K562 (cell line): ENCODE results near the gene BMI1. TPM values are rescaled to one million over a fixed set of nuclear protein-coding genes. Genes with fewer than 3 reads are reported as not detected.

ENCODE experiments used
- ATAC-seq: fragments of 200-7000 bp; cut with Tn5 transposase; 3 replicates; pipeline ENCODE4 v1.9.1; 2020; ENCODE audit warnings: moderate library complexity
- BruUV-seq: library from RNA; stranded (reverse); fragments of 400-500 nt; replicated peaks from 2 replicates; lab custom pipeline; 2021; lab: Mats Ljungman, UMichigan
- CTCF ChIA-PET: fragments of 300-600 bp; formaldehyde crosslinking; extraction: SDS; loops from one replicate; lab custom pipeline; 2021; ENCODE audit warnings: low intra/inter-chr PET ratio; lab: Yijun Ruan, JAX
- POLR2A ChIA-PET: fragments of 300-600, 350-650 bp; sonication (Branson Sonifier 250); formaldehyde crosslinking; extraction: SDS; loops from one replicate; lab custom pipeline; 2021; ENCODE audit warnings: antibody characterized with exemption, inconsistent platforms; lab: Yijun Ruan, JAX
- DNase-seq, 4 experiments: peaks; one replicate each; pipeline versions ENCODE4 v3.0.0 to v3.0.0-alpha.2; 2011 to 2018; ENCODE audit warnings: low spot score in 3 of 4, mixed read lengths in 3 of 4; ENCODE audit errors: extremely low read depth in 1 of 4
- FAIRE-seq: peaks from 2 replicates; lab custom pipeline; 2011; peaks lifted over from hg19 to GRCh38; lab: Jason Lieb, UNC
- H2AFZ ChIP-seq: 2 replicates; pipeline ENCODE4 v1.6.0; 2011; ENCODE audit warnings: low read depth, low read length, control low read depth, inconsistent platforms
- H3K27ac ChIP-seq: fragments of 200-600 bp; 3 replicates; pipeline ENCODE4 v1.8.0; 2011; ENCODE audit warnings: low read depth, mild to moderate bottlenecking, control low read depth, inconsistent platforms, low read length, moderate library complexity, mixed read lengths; ENCODE audit errors: extremely low read depth
- H3K27me3 ChIP-seq, 2 experiments: fragments of 300-600 bp in 1 of 2; 2 replicates in 1 of 2; 3 replicates in 1 of 2; pipeline versions ENCODE4 v1.6.0 to v1.8.0; 2011; ENCODE audit warnings: inconsistent platforms in 2 of 2, low read length in 2 of 2, mild to moderate bottlenecking in 1 of 2, mixed read lengths in 1 of 2, moderate library complexity in 1 of 2; ENCODE audit not compliant: control insufficient read depth in 2 of 2, insufficient read depth in 2 of 2
- H3K36me3 ChIP-seq: fragments of 300-600 bp; 3 replicates; pipeline ENCODE4 v1.8.0; 2011; ENCODE audit warnings: mild to moderate bottlenecking, low read length, inconsistent platforms; ENCODE audit not compliant: control insufficient read depth, insufficient read depth
- H3K4me1 ChIP-seq, 2 experiments: fragments of 200-600 bp in 1 of 2; replicated peaks in 1 of 2; 2 replicates in 1 of 2; 3 replicates in 1 of 2; pipeline versions ENCODE4 v1.5.1 to v1.8.0; 2011; ENCODE audit warnings: inconsistent platforms in 2 of 2, low read length in 2 of 2, mild to moderate bottlenecking in 1 of 2, mixed read lengths in 1 of 2, moderate library complexity in 1 of 2; ENCODE audit not compliant: control insufficient read depth in 2 of 2, insufficient read depth in 2 of 2
- H3K4me2 ChIP-seq: 2 replicates; pipeline ENCODE4 v1.6.1; 2011; ENCODE audit warnings: low read length, control low read depth, inconsistent platforms, mixed read lengths; ENCODE audit not compliant: insufficient read depth
- H3K4me3 ChIP-seq: fragments of 200-600 bp; sonication (generic), shearing (Covaris generic); 2 replicates; pipeline ENCODE4 v1.5.1; 2016; ENCODE audit warnings: control low read depth, inconsistent platforms
- H3K79me2 ChIP-seq: fragments of 200-600 bp; 3 replicates; pipeline ENCODE4 v1.8.0; 2011; ENCODE audit warnings: low read length, inconsistent platforms; ENCODE audit not compliant: control insufficient read depth, insufficient read depth
- H3K9ac ChIP-seq, 2 experiments: 2 replicates each; pipeline versions ENCODE4 v1.6.0 to v1.6.1; 2011; ENCODE audit warnings: low read depth in 2 of 2, low read length in 2 of 2, control low read depth in 1 of 2, inconsistent platforms in 1 of 2, mild to moderate bottlenecking in 1 of 2, mixed read lengths in 1 of 2; ENCODE audit not compliant: insufficient read depth in 1 of 2
- H3K9me1 ChIP-seq: one replicate; pipeline ENCODE4 v1.6.0; 2011; ENCODE audit warnings: inconsistent platforms, mild to moderate bottlenecking, low read length, moderate library complexity; ENCODE audit not compliant: control insufficient read depth, insufficient read depth
- H3K9me3 ChIP-seq: replicated peaks from 2 replicates; pipeline ENCODE4 v1.5.1; 2011; ENCODE audit warnings: low read depth, low read length, inconsistent platforms; ENCODE audit not compliant: control insufficient read depth, insufficient read depth
- H4K20me1 ChIP-seq: replicated peaks from 2 replicates; pipeline ENCODE4 v1.6.1; 2011; ENCODE audit warnings: low read length, inconsistent platforms, mixed read lengths; ENCODE audit not compliant: control insufficient read depth, insufficient read depth
- CEBPB ChIP-seq: fragments of 450-650 bp; IDR thresholded peaks from 2 replicates; pipeline ENCODE4 v1.6.1; 2016; ENCODE audit warnings: missing genetic modification characterization, missing compliant biosample characterization
- CEBPG ChIP-seq, 3 experiments: fragments of 200-800 bp in 1 of 3; sonication (Bioruptor generic) in 1 of 3; sonication (generic) in 1 of 3; formaldehyde crosslinking in 1 of 3; IDR thresholded peaks in 2 of 3; conservative IDR thresholded peaks in 1 of 3; 2 replicates each; pipeline versions ENCODE4 v1.6.1 to v1.8.0; 2016 to 2022; ENCODE audit warnings: missing compliant biosample characterization in 2 of 3, missing genetic modification characterization in 2 of 3, mild to moderate bottlenecking in 1 of 3, missing genetic modification reagents in 1 of 3
- HMGN3 ChIP-seq: IDR thresholded peaks from 2 replicates; pipeline ENCODE4 v1.6.1; 2011; ENCODE audit warnings: borderline replicate concordance, low read depth, mild to moderate bottlenecking, mixed read lengths, low read length; ENCODE audit not compliant: insufficient read length; ENCODE audit errors: extremely low read depth
- MECOM ChIP-seq: fragments of 250-450 bp; sonication (Bioruptor Pico); IDR thresholded peaks from 2 replicates; pipeline ENCODE4 v1.8.0; 2022; ENCODE audit warnings: inconsistent platforms
- NCOA1 ChIP-seq: fragments of 450-650 bp; IDR thresholded peaks from 2 replicates; pipeline ENCODE4 v1.6.1; 2016; ENCODE audit warnings: low read depth
- SIN3A ChIP-seq, 2 experiments: fragments of 150-350 bp in 1 of 2; IDR thresholded peaks; 2 replicates each; pipeline ENCODE4 v1.6.1; 2011 to 2016; ENCODE audit warnings: borderline replicate concordance in 2 of 2, low read depth in 2 of 2, low read length in 2 of 2, mild to moderate bottlenecking in 2 of 2, moderate library complexity in 2 of 2; ENCODE audit not compliant: control insufficient read depth in 1 of 2
- TARDBP ChIP-seq: fragments of 450-650 bp; IDR thresholded peaks from 2 replicates; pipeline ENCODE4 v1.6.1; 2016
- TCF3 ChIP-seq: sonication (generic); formaldehyde crosslinking; IDR thresholded peaks from 2 replicates; pipeline ENCODE4 v1.4.0; 2020; ENCODE audit warnings: mild to moderate bottlenecking, missing genetic modification reagents
- ZNF217 ChIP-seq: sonication (generic); formaldehyde crosslinking; IDR thresholded peaks from 2 replicates; pipeline ENCODE4 v1.8.0; 2022; ENCODE audit warnings: mild to moderate bottlenecking, missing genetic modification reagents
- ZNF586 ChIP-seq: fragments of 450-650 bp; formaldehyde crosslinking; conservative IDR thresholded peaks from 2 replicates; pipeline ENCODE4 v1.4.0; 2020; ENCODE audit warnings: mild to moderate bottlenecking, moderate library complexity
- in situ Hi-C: fragments of 300-500 bp; cut with MboI; formaldehyde crosslinking; loops from 4 replicates; pipeline ENCODE4 v1.15.0; 2018; ENCODE audit warnings: inconsistent platforms, mixed read lengths
- intact Hi-C: fragments of 100-400 bp; cut with micrococcal nuclease; formaldehyde crosslinking; loops from 2 replicates; pipeline ENCODE4 v1.14.2; 2022
- polyA plus RNA-seq, 8 experiments: library from polyadenylated mRNA; depleted of rRNA in 4 of 8; stranded (reverse) in 5 of 8; unstranded in 3 of 8; fragments of >200 nt; fragmentation: Nextera tagmentation in 2 of 8; fragmentation: Illumina TruSeq in 1 of 8; extraction: Ambion mirVana in 2 of 8; extraction: Trizol in 1 of 8; gene quantifications; 2 replicates each; pipeline versions ENCODE4 v1.2.1 to v1.2.3, GENCODE V29; 2011 to 2014; ENCODE audit warnings: inconsistent platforms in 1 of 8, missing spikeins in 1 of 8
- total RNA-seq, 7 experiments: library from RNA; depleted of rRNA in 6 of 7; stranded (reverse); fragments of >200 nt in 6 of 7; fragmentation: Illumina TruSeq in 2 of 7; extraction: Trizol in 2 of 7; gene quantifications; 2 replicates each; pipeline versions ENCODE4 v1.2.1 to v1.2.3, GENCODE V29; 2011 to 2021; ENCODE audit warnings: low replicate concordance in 1 of 7

The BMI1 gene
- total and polyA plus RNA-seq, 9 of the 15 experiments (the other 6 are each of a cell fraction or from before 2014, with no cell fraction given) = 21.4 to 103 (median 70.8) TPM

DNA sequence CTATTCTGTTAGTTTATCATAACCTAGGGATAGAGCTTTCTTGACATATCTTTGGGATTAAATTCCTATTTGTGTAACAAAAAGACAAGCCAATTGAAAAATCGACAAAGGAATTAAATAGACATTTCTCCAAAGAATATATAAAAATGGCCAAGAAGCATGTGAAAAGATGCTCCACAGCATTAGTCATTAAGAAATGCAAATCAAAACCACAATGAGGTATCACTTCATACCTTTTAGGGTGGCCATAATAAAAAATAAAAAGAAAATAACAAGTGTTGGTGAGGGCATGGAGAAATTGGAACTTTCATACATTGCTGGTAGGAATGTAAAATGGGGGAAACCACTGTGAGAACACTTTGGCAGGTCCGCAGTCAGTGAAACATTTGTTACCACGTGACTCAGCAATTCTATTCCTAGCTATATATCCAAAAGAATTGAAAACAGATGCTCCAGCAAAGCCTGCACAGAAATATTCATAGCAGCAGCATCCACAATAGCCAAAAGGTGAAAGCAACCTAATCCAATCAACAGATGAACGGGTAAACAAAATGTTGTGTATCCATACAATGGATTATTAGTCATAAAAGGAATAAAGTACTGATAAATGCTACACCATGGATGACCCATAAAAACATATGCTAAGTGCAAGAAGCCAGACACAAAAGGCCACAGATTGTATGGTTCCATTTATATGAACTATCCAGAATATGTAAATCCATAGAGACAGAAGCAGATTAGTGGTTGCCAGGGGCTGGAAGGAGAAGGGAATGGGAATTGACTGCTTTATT is 44.9 kb downstream of the BMI1 start (continued):
- TF ChIP-seq HMGN3 (no peak), ZNF217 (no peak), MECOM (CRISPR knock-in tag) (no peak), TCF3 (CRISPR knock-in tag) (no peak), SIN3A (IDR thresholded peaks at IDR 0.05; ENCODE audit: borderline replicate concordance in 2 of 2, control insufficient read depth in 1 of 2, low read depth in 2 of 2, low read length in 2 of 2) (no peak), NCOA1 (no peak)
- TF ChIP-seq, all 486 proteins: peak for 11

DNA sequence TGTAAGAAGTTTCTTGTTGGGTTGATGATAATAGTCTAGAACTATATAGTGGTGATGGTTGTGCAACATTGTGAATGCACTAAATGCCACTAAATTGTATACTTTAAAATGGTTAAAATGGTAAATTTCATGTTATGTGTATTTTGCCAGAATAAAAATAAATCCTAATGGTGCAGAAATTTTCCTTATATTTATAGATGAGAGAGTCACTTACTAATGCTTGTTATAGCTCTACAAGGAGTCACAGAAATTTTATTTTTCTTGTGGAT is 45.5 kb downstream of the BMI1 start:
- H3K4me3 ChIP-seq = no peak overlapping the region

More for the DNA sequence above, 45.5 kb downstream of the BMI1 start:
- Histone ChIP-seq H3K4me1 (peaks cover 0 to 19% of the 10 kb centered on the region in 2 experiments; a peak in 3 of 5 replicates), H3K36me3 (no peaks in the 10 kb centered on the region), H3K9me3 (no peaks in the 10 kb centered on the region), H2AFZ (peak overlapping the region; percentile 45), H3K9me1 (no peaks in the 10 kb centered on the region), H3K27me3 (no peaks in the 10 kb centered on the region), H3K27ac (no peak overlapping the region), H3K9ac (no peak overlapping the region), H3K79me2 (no peaks in the 10 kb centered on the region), H3K4me2 (no peak overlapping the region), H4K20me1 (no peaks in the 10 kb centered on the region)
- DNase-seq = no peak
- FAIRE-seq = no peak
- intact Hi-C loops (no loop called here), in situ Hi-C loops (no loop called here)
- ATAC-seq = no peak
- TF ChIP-seq CEBPG (CRISPR knock-in tag; IDR thresholded peaks at IDR 0.05) (no peak), CEBPG (tag; conservative IDR thresholded peaks at IDR 0.05 in 1 of 2, IDR thresholded peaks at IDR 0.05 in 1 of 2) (peak; percentile 18 to 37; a peak in 1 of 4 replicates), ZNF586 (CRISPR knock-in tag) (no peak), TARDBP (no peak), CEBPB (peak; percentile 61)
- ChIA-PET POLR2A (interaction anchor here (0.6 to 1.2 kb wide), 3 partner anchors 10 to 228 kb away, joined by 3 to 5 read pairs (median 3); no protein-coding TSS in a partner anchor), CTCF (no interaction called here)
- no TSS peak for BruUV-seq
